PFSK-1 (cell line): Measurements from ENCODE around the gene SYT10.

Experiments
- FOXP2 ChIP-seq: optimal IDR thresholded peaks from 2 replicates; pipeline ENCODE3; 2011; ENCODE audit warnings: borderline replicate concordance, control low read depth, inconsistent platforms; ENCODE audit not compliant: insufficient read depth; ENCODE audit errors: extremely low read length, extremely low read depth
- POLR2AphosphoS5 ChIP-seq: IDR thresholded peaks from 2 replicates; pipeline ENCODE4 v1.6.1; 2012; ENCODE audit warnings: low read depth, mild to moderate bottlenecking, control low read depth, low read length, moderate library complexity
- SIN3A ChIP-seq: IDR thresholded peaks from 2 replicates; pipeline ENCODE4 v1.6.1; 2012; ENCODE audit warnings: mild to moderate bottlenecking, low read length, moderate library complexity, borderline replicate concordance; ENCODE audit not compliant: insufficient read depth
- TAF1 ChIP-seq: IDR thresholded peaks from 2 replicates; pipeline ENCODE4 v1.6.1; 2012; ENCODE audit warnings: low read length, control low read depth, borderline replicate concordance; ENCODE audit not compliant: insufficient read depth
- TF ChIP-seq, protein P1 (sequence below), 2 experiments: IDR thresholded peaks; 2 replicates each; pipeline versions ENCODE4 v1.6.1 to v1.8.0; 2011 to 2012; ENCODE audit warnings: low read depth in 2 of 2, low read length in 2 of 2, control low read depth in 1 of 2, inconsistent platforms in 1 of 2, mild to moderate bottlenecking in 1 of 2, moderate library complexity in 1 of 2; ENCODE audit not compliant: insufficient read depth in 1 of 2

Gene SYT10

DNA sequence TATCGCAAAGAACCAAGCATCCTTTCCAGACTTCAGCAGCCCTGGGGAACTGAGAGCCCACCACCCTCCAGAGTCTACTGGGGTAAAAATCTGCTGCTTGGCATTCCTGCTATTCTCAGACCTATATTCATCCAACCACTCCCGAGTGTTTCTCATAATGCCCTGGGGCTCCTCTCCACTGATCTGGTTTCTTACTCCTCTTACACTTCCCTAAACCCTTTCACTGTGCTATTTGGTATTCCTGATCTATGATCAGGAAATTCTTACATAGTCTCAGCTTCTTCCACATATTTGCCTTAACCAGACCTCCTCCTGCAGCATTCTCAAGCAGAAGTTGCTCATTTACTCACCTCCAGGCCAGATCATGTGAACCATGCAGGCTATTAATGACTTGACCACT lies 82.4 kb downstream of the SYT10 start:
- no peak for TF ChIP-seq SIN3A

DNA sequence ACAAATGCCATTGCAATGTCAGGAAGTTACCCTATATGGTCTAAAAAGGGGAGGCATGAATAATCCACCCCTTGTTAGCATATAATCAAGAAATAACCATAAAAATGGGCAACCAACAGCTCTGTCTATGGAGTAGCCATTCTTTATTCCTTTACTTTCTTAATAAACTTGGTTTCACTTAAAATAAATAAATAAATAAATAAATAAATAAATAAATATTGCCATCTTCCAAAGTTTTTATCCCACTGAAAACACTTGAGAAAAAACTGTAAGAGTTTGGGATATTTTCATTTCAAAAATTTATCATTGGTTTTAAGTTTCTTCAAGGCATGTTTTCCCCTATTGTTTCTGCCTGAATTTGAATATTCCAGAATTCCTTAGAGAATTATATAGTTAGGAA lies 89.8 kb downstream of the SYT10 start:
- no peak for TF ChIP-seq POLR2AphosphoS5
- no peak for TF ChIP-seq TAF1
- no peak for TF ChIP-seq SIN3A
- no peak for TF ChIP-seq FOXP2
- TF ChIP-seq, protein P1, sequence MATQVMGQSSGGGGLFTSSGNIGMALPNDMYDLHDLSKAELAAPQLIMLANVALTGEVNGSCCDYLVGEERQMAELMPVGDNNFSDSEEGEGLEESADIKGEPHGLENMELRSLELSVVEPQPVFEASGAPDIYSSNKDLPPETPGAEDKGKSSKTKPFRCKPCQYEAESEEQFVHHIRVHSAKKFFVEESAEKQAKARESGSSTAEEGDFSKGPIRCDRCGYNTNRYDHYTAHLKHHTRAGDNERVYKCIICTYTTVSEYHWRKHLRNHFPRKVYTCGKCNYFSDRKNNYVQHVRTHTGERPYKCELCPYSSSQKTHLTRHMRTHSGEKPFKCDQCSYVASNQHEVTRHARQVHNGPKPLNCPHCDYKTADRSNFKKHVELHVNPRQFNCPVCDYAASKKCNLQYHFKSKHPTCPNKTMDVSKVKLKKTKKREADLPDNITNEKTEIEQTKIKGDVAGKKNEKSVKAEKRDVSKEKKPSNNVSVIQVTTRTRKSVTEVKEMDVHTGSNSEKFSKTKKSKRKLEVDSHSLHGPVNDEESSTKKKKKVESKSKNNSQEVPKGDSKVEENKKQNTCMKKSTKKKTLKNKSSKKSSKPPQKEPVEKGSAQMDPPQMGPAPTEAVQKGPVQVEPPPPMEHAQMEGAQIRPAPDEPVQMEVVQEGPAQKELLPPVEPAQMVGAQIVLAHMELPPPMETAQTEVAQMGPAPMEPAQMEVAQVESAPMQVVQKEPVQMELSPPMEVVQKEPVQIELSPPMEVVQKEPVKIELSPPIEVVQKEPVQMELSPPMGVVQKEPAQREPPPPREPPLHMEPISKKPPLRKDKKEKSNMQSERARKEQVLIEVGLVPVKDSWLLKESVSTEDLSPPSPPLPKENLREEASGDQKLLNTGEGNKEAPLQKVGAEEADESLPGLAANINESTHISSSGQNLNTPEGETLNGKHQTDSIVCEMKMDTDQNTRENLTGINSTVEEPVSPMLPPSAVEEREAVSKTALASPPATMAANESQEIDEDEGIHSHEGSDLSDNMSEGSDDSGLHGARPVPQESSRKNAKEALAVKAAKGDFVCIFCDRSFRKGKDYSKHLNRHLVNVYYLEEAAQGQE (IDR thresholded peaks at IDR 0.05; ENCODE audit: insufficient read depth in 1 of 2, low read depth in 2 of 2, low read length in 2 of 2): no peak

DNA sequence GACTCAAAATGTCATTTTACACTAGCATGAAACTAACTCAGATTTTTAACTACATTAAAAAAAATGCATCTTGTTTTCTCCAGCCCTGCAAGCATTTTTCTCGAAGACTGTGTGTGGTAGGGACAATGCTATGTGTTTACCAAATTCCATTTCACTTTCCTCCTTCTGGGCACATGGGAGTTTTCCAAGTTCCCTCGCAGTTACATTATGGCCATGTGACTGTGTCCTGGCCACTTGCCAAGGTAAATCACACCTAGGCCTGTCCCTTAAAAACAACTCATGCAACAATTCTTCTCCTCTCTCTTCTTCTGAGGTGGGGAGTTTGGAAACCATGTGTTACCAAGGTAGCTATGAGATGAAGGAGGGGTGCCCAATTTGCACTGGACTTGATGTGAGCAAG lies 108.7 kb downstream of the SYT10 start:
- TF ChIP-seq TAF1 (no peak), SIN3A (no peak), POLR2AphosphoS5 (no peak), FOXP2 (no peak)
- TF ChIP-seq, protein P1 (IDR thresholded peaks at IDR 0.05; ENCODE audit: insufficient read depth in 1 of 2, low read depth in 2 of 2, low read length in 2 of 2): no peak
